Testis (tissue), 2 donors: ENCODE data around the gene WDR87.

ENCODE experiments used
- POLR2A ChIP-seq: fragments of 450-650 bp; IDR thresholded peaks from one replicate; pipeline ENCODE4 v1.6.1; 2017; ENCODE audit warnings: antibody characterized with exemption, mild to moderate bottlenecking, moderate library complexity
- TF ChIP-seq, protein P1 (sequence below), 3 experiments: fragments of 450-650 bp in 2 of 3; fragments of 200-600 bp in 1 of 3; sonication (generic) in 1 of 3; IDR thresholded peaks; one replicate each; pipeline ENCODE4 v1.5.1; 2016 to 2019; ENCODE audit warnings: antibody characterized with exemption in 3 of 3, mild to moderate bottlenecking in 2 of 3, moderate library complexity in 1 of 3

DNA sequence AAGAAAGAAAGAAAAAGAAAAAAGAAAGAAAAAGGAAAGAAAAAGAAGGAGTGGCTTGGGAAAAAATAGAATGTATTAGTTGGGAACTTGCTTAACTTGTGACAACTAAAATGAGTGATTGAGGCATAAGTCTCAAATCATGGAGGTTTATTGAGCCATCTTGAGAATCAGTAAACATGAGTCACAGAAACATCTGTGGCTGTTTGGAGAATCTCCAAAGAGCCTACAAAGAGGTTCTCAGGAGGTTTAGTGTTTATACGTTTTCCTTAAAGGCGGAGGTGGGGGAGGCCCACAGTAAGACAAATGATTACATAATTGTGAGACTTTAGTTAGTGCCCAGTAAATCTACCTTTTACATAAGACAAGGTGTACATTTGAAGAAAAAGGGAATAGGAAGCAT, 38.6 kb downstream of the WDR87 start:
- TF ChIP-seq, protein P1, sequence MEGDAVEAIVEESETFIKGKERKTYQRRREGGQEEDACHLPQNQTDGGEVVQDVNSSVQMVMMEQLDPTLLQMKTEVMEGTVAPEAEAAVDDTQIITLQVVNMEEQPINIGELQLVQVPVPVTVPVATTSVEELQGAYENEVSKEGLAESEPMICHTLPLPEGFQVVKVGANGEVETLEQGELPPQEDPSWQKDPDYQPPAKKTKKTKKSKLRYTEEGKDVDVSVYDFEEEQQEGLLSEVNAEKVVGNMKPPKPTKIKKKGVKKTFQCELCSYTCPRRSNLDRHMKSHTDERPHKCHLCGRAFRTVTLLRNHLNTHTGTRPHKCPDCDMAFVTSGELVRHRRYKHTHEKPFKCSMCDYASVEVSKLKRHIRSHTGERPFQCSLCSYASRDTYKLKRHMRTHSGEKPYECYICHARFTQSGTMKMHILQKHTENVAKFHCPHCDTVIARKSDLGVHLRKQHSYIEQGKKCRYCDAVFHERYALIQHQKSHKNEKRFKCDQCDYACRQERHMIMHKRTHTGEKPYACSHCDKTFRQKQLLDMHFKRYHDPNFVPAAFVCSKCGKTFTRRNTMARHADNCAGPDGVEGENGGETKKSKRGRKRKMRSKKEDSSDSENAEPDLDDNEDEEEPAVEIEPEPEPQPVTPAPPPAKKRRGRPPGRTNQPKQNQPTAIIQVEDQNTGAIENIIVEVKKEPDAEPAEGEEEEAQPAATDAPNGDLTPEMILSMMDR (IDR thresholded peaks at IDR 0.05): no peak
- no peak for TF ChIP-seq POLR2A
